ENCODE results near the gene INHBB.

Gene INHBB

GRCh38 chr2:120324933-120325332, 21.0 kb upstream of the INHBB start:
- H3K4me3 ChIP-seq (ENCODE audit: low read depth, low read length): no peak overlapping the region
- no peak for DNase-seq (ENCODE audit: low read depth)
- TF ChIP-seq CTCF (IDR thresholded peaks at IDR 0.05; ENCODE audit: control insufficient read depth, extremely low read depth, insufficient read depth): no peak

- no peak overlapping the region for H3K4me3 ChIP-seq (ENCODE audit: low read depth, low read length)
- TF ChIP-seq CTCF (IDR thresholded peaks at IDR 0.05; ENCODE audit: control insufficient read depth, extremely low read depth, insufficient read depth): no peak
- no peak for DNase-seq (ENCODE audit: low read depth)
Measured at GRCh38 chr2:120326066-120326465, 19.9 kb upstream of the INHBB start.

- no peak for TF ChIP-seq CTCF (IDR thresholded peaks at IDR 0.05; ENCODE audit: control insufficient read depth, extremely low read depth, insufficient read depth)
- H3K4me3 ChIP-seq (ENCODE audit: low read depth, low read length): no peak overlapping the region
- no peak for DNase-seq (ENCODE audit: low read depth)
Measured at GRCh38 chr2:120330946-120331822, 14.8 kb upstream of the INHBB start.

- TF ChIP-seq CTCF (IDR thresholded peaks at IDR 0.05; ENCODE audit: control insufficient read depth, extremely low read depth, insufficient read depth): no peak
- no peak overlapping the region for H3K4me3 ChIP-seq (ENCODE audit: low read depth, low read length)
- DNase-seq (ENCODE audit: low read depth): no peak
Measured at GRCh38 chr2:120331903-120332302, 14.0 kb upstream of the INHBB start.

GRCh38 chr2:120332384-120332783, 13.6 kb upstream of the INHBB start:
- H3K4me3 ChIP-seq (ENCODE audit: low read depth, low read length): no peak overlapping the region
- no peak for TF ChIP-seq CTCF (IDR thresholded peaks at IDR 0.05; ENCODE audit: control insufficient read depth, extremely low read depth, insufficient read depth)
- no peak for DNase-seq (ENCODE audit: low read depth)

GRCh38 chr2:120334068-120334467, 11.9 kb upstream of the INHBB start:
- TF ChIP-seq CTCF (IDR thresholded peaks at IDR 0.05; ENCODE audit: control insufficient read depth, extremely low read depth, insufficient read depth): no peak
- H3K4me3 ChIP-seq (ENCODE audit: low read depth, low read length): no peak overlapping the region
- DNase-seq (ENCODE audit: low read depth): no peak

GRCh38 chr2:120336749-120337148, 9.2 kb upstream of the INHBB start:
- TF ChIP-seq CTCF (IDR thresholded peaks at IDR 0.05; ENCODE audit: control insufficient read depth, extremely low read depth, insufficient read depth): no peak
- no peak overlapping the region for H3K4me3 ChIP-seq (ENCODE audit: low read depth, low read length)
- no peak for DNase-seq (ENCODE audit: low read depth)

All from LNCaP clone FGC (cell line).